IPS DF 19.7 (cell line): ENCODE data around the gene TNK2.
"Not testable (repeated sequence)": the region's sequence is repeated elsewhere in the genome, so short reads cannot be mapped to it uniquely, and the experiment has no call there.

Experiments used
- DNase-seq: peaks from one replicate; pipeline ENCODE4 v3.0.0-alpha.2; 2013; ENCODE audit warnings: low read depth, low spot score

The TNK2 gene

DNA sequence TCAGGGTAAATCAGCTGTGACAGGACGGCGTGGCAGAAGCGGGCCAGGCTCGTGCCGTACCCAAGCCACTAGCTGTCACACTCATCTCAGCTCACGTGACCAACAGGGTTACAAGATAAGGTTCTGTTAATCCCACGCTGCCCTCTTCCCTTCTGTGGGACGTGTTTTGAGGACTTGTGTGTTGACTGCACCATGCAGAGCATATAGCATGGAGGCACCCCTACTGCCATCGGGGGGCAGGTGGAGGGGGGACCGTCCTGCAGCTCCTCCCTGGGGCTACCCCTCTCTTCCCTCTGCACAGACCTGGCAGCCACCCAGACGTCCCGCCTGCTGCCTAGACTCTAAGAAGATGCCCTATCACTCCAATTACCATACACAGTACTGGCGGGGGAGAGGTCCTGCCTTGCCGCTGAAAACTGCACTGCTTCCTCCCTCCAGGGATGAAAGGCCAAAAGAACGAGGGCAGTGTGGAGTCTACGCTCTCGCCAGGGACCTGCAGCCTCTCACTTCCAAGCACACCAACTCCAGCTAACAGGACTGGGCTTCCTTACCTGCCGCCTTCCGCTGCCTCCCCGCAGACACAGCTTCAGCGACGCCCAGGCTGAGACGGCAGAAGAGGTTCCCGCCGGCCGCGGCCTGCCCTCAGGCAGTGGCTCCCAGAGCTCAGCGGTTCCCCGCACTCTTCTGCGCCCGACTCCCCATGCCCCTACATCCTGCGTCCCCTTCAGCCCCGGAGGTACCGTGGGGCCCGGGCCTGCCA is at the start of gene TNK2:
TNK2 (minus strand) TSS at position 618 of the 760 bp plus-strand sequence. CDS start 19,963 bp downstream, outside the sequence.
- DNase-seq, result no peak

DNA sequence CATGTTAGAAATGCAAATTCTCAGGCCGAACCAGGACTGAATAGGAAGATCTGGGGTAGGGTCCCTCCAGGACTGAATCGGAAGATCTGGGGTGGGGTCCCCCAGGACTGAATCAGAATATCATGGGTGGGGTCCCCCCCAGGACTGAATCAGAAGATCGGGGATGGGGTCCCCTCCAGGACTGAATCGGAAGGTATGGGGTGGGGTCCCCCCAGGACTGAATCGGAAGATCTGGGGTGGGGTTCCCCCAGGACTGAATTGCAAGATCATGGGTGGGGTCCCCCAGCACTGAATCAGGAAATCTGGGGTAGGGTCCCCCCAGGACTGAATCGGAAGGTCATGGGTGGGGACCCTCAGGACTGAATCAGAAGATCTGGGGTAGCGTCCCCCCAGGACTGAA is 48.2 kb upstream of the TNK2 start:
- DNase-seq, result no peak

DNA sequence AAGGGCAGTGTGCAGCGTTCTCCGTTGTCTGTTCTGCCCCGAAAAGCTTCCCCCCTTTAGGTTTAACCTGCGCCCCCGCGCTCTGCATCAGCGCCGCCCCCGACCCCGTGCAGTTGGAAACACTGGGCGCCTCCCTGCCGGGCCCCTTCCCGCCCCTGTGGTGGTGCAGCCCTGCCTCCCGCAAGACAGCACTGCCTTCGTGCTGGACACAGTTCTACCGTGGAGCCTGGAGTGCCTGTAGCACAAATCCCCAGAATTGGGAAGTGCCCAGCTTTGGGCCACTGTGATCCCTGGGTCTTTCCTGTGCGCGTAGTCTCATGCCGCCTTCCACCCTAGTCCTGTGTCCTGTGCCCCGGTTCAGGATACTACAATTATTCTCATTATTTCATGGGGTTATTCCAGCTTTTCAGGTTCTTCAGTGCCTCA is 47.1 kb upstream of the TNK2 start:
- not testable (repeated sequence) for DNase-seq

GRCh38 chr3:195954752-195955119 is 46.4 kb upstream of the TNK2 start:
- DNase-seq, result not testable (repeated sequence)

DNA sequence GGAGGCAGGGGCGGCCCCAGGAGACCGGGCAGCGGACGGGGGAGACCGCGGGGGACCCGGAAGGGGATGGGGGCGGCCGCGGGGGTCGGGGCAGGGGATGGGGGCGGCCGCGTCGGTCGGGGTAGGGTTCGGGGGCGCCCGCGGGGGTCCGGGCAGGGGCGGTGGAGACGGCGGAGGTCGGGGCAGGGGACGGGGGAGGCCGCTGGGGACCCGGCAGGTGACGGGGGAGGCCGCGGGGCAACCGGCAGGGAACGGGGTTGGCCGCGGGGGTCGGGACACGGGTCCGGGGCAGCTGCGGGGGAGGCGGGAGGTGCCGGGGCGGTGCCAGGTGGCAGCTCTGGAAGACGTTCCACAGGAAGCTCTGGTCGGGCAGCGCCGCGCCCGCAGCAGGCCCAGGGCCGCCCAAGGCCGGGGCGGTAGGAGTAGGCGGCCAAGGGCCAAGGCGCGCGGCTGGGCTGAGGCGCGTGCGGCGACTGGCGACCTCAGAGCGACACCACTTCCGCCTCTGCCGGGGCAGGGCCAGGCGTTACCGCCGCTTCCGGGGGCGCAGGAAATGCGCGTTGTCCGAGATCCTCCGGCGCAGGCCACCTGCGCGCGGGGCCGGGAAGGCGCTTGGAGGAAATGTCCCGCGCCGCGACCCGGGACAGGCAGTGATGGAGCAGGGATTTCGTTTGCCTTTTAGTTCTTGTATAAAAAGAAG is 45.9 kb upstream of the TNK2 start:
- peak; percentile 60 for DNase-seq

GRCh38 chr3:195952590-195952989 is 44.2 kb upstream of the TNK2 start:
- not testable (repeated sequence) for DNase-seq

- not testable (repeated sequence) for DNase-seq
These were observed 43.3 kb upstream of the TNK2 start for GRCh38 chr3:195951443-195952177.

- DNase-seq, result not testable (repeated sequence)
These were observed 42.4 kb upstream of the TNK2 start for GRCh38 chr3:195950731-195951130.

- not testable (repeated sequence) for DNase-seq
These were observed 41.8 kb upstream of the TNK2 start for GRCh38 chr3:195950164-195950563.

DNA sequence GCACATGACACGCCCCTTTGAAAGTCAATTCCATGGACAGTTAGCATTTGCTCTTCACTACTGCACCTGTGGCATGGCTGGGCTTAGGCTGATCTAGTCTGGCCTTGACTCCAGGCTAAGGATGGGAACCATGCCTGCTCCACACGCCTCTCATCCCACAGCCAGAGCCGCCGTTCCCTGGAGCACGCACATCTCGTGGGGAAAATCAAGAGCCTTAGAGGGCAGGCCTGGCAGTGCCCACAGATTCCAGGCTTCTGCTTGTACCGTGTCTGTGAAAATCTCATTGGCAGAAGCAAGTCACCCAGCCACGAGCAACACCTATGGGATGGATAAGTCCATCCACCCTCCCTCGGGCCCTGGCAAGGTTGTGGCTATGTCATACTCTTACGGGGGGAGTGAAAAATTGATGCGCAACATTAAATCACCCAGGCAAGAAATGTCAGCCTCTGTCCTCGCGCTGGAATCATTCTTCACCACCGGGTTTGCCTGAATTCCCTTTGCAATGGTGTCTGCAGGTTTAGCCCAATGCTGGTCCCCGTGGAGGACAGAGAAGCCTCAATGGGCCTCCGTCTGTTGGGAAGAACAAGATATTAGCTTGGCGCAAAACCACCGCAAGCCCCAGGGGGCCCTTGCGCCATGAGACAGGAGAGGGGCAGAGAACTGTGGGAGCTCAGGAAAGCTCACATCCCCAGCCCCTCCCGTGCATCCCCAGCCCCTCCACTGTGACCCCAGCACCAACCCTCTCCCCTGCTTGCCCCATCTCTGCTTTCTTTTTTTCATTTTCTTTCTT is 38.8 kb upstream of the TNK2 start:
- DNase-seq, result not testable (repeated sequence)

GRCh38 chr3:195941265-195941815 is 33.0 kb upstream of the TNK2 start:
- DNase-seq, result not testable (repeated sequence)

DNA sequence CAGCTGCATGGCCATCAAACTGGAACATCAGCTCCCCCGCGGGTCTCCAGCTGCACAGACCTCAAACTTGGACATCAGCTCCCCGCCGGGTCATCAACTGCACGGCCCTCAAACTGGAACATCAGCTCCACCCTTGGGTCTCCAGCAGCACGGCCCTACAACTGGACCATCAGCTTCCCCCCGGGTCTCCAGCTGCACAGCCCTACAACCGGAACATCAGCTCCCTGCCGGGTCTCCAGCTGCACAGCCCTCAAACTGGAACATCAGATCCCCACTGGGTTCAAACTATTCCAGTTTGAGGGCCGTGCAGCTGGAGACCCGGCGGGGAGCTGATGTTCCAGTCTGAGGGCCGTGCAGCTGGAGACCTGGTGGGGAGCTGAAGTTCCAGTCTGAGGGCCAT is 32.5 kb upstream of the TNK2 start:
- DNase-seq, result not testable (repeated sequence)

DNA sequence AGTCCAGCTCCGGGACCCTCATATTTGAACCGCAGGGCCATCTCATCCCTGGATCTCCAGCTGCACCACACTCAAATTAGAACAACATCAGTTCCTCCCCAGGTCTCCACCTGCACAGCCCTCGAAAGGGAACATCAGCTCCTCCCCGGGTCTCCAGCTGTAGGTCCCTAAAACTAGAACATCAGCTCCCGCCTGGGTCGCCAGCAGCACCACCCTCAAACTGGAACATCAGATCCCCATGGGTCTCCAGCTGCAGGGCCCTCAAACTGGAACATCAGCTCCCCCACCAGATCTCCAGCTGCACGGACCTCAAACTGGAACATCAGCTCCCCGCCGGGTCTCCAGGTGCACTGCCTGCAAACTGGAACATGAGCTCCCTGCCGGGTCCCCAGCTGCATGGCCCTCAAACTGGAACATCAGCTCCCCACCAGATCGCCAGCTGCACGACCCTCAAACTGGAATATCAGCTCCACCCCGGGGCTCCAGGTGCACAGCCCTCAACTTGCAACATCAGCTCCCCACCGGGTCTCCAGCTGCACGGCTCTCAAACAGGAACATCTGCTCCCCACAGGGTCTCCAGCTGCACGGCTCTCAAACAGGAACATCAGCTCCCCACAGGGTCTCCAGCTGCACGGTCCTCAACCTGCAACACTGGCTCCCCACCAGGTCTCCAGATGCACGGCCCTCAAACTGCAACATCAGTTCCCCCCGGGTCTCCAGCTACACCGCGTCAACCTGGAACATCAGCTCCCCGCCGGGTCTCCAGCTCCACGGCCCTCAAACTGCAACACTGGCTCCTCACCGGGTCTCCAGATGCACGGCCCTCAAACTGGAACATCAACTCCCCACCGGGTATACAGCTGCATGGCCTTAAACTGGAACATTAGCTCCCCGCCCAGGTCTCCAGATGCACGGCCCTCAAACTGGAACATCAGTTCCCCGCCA is 31.4 kb upstream of the TNK2 start:
- DNase-seq, result not testable (repeated sequence)

DNA sequence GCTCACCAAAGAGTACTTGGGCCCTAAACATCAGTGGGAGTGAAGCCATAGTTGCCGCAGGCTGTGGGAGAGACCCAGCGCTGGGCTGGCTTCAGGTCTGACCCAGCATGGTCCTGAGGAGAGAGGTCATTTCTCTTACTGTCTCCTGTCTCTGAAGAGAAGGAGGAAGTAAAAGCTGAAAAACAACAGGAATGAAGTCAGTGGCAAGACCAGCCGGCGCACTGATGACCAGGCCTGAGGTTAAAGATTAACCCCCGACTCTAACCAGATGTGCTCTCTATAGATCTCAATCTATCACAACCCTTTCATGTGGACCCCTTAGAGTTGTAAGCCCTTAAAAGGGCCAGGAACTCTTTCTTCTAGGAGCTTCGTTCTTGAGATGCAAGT is 24.7 kb upstream of the TNK2 start:
- DNase-seq, result not testable (repeated sequence)

DNA sequence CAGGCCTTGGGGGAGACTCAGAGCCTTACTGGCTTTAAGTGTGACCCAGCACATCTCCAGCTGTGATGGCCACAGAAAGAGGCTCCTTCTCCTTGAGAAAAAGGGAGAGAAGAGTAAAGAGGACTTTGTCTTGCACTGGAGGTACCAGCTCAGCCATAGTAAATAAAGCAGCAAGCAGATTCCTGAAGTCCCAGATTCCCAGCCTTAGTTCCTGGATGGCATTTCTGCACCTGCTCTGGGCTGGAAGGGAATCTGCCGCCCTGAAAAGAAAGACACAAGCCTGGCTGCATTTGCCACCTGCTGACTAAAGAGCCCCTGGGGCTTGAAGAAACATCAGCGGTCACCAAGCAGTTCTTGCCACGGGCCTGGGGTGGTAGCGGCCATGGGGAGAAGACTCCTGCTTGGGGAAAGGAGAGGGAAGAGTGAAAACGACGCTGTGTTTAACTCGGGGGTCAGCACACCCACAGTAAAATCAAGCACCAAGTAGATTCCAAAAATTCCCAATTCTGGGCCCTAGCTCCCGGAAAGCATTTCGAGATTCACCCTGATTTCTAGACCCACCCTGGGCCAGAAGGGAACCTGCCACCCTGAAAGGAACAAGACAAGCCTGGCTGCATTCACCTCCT is 24.2 kb upstream of the TNK2 start:
- DNase-seq, result no peak

DNA sequence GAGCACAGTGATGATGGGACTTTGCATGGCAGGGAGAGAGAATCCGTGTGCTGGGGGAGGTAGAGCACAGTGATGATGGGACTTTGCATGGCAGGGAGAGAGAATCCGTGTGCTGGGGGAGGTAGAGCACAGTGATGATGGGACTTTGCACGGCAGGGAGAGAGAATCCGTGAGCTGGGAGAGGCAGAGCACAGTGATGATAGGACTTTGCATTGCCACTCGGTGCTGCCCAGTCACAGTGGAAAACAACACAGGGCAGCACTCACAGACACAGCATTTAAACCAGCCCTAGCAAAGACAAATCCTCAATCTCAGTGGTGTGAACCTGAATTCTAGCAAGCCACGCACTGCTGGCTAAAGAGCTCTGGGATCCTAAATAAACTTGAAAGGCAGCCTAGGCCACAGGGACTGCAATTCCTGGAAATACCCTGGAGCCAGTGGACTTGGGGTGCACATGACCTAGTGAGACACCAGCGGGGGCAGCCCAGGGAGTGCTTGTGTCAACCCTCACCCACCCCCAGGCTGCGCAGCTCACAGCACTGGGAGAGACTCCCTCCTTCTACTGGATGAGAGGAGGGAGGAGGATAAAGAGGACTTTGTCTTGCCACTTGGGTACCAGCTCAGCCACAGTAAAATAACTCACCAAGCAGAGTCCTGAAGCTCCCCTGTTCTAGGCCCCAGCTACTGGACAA is 23.4 kb upstream of the TNK2 start:
- no peak for DNase-seq

GRCh38 chr3:195929452-195929851 is 21.1 kb upstream of the TNK2 start:
- no peak for DNase-seq

DNA sequence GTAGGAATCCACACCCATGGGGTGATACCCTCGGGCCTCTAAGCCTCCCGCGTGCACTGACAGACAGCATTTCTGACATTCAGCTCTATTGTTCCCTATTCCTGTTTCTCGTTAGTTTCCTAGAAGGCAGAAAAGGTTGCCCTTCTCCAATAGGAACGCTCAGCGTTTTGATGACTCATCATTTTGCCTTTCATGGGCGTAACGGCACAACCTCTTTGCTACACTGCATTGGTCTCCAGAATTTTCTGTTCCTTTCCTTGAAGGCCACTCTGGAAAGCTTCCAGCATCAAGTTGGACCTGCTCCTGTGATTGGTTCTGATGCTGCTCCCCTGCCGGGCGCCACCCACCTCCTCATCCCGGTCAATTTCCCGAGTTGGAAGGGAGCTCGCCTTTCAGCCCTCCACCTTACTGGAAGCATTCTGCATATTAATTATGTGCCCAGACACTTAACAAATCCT is 13.0 kb upstream of the TNK2 start:
- DNase-seq, result no peak

GRCh38 chr3:195918176-195918575 is 9.8 kb upstream of the TNK2 start:
- DNase-seq, result no peak
